Liver (tissue), 9 donors: ENCODE measurements around the gene CFAP77. TPM values are rescaled to one million over a fixed set of nuclear protein-coding genes. Genes with fewer than 3 reads are reported as not detected.

Experiments used
- DNase-seq: peaks from one replicate; pipeline ENCODE4 v3.0.0-alpha.2; 2017; ENCODE audit warnings: low spot score
- H3K27ac ChIP-seq, 2 donors: one replicate each; pipeline ENCODE4 v1.7.0; 2013; ENCODE audit warnings: inconsistent platforms in 2 of 2, low read length in 2 of 2, control low read depth in 1 of 2, low read depth in 1 of 2, mild to moderate bottlenecking in 1 of 2
- H3K27me3 ChIP-seq, 4 donors: one replicate each; pipeline versions ENCODE4 v1.6.1 to v1.7.0; 2013; ENCODE audit warnings: low read length in 3 of 4, inconsistent platforms in 1 of 4, mild to moderate bottlenecking in 1 of 4, moderate library complexity in 1 of 4; ENCODE audit not compliant: control insufficient read depth in 4 of 4, insufficient read depth in 4 of 4
- H3K36me3 ChIP-seq, 4 donors: one replicate each; pipeline versions ENCODE4 v1.6.1 to v1.7.0; 2013; ENCODE audit warnings: low read length in 3 of 4, mild to moderate bottlenecking in 3 of 4, low read depth in 1 of 4, moderate library complexity in 1 of 4; ENCODE audit not compliant: control insufficient read depth in 4 of 4, insufficient read depth in 3 of 4
- H3K4me1 ChIP-seq, 4 donors: one replicate each; pipeline versions ENCODE4 v1.6.1 to v1.7.0; 2013; ENCODE audit warnings: low read length in 3 of 4, mild to moderate bottlenecking in 3 of 4, moderate library complexity in 1 of 4; ENCODE audit not compliant: control insufficient read depth in 4 of 4, insufficient read depth in 4 of 4
- H3K4me3 ChIP-seq, 3 donors: one replicate each; pipeline versions ENCODE4 v1.6.1 to v1.7.0; 2013; ENCODE audit warnings: low read length in 3 of 3, control low read depth in 1 of 3, low read depth in 1 of 3, mild to moderate bottlenecking in 1 of 3
- H3K9ac ChIP-seq, 2 donors: one replicate each; pipeline ENCODE4 v1.7.0; 2013; ENCODE audit warnings: low read length in 2 of 2, mild to moderate bottlenecking in 2 of 2, moderate library complexity in 2 of 2, control low read depth in 1 of 2, low read depth in 1 of 2
- H3K9me3 ChIP-seq, 4 donors: one replicate each; pipeline versions ENCODE4 v1.6.1 to v1.7.0; 2013; ENCODE audit warnings: low read length in 3 of 4; ENCODE audit not compliant: control insufficient read depth in 4 of 4
- ATF3 ChIP-seq: IDR thresholded peaks from 2 replicates; pipeline ENCODE4 v1.6.1; 2016; ENCODE audit warnings: antibody characterized with exemption
- EGR1 ChIP-seq, 2 donors: IDR thresholded peaks; 2 replicates each; pipeline ENCODE4 v1.6.1; 2016 to 2018; ENCODE audit warnings: antibody characterized with exemption in 2 of 2, low read depth in 2 of 2
- FOXA1 ChIP-seq: IDR thresholded peaks from 2 replicates; pipeline ENCODE4 v1.6.1; 2016; ENCODE audit warnings: antibody characterized with exemption
- FOXA2 ChIP-seq: IDR thresholded peaks from 2 replicates; pipeline ENCODE4 v1.6.1; 2016; ENCODE audit warnings: antibody characterized with exemption
- GABPA ChIP-seq, 2 donors: IDR thresholded peaks in 1 of 2; conservative IDR thresholded peaks in 1 of 2; 2 replicates each; pipeline ENCODE4 v1.6.1; 2016; ENCODE audit warnings: antibody characterized with exemption in 2 of 2, mild to moderate bottlenecking in 1 of 2, moderate library complexity in 1 of 2
- HNF4A ChIP-seq, 2 donors: conservative IDR thresholded peaks; 2 replicates each; pipeline ENCODE4 v1.6.1; 2016; ENCODE audit warnings: antibody characterized with exemption in 2 of 2, mild to moderate bottlenecking in 2 of 2
- HNF4G ChIP-seq: IDR thresholded peaks from 2 replicates; pipeline ENCODE4 v1.6.1; 2016; ENCODE audit warnings: antibody characterized with exemption
- JUND ChIP-seq, 2 donors: IDR thresholded peaks; 2 replicates each; pipeline ENCODE4 v1.6.1; 2016; ENCODE audit warnings: antibody characterized with exemption in 2 of 2
- NR2F2 ChIP-seq: IDR thresholded peaks from 2 replicates; pipeline ENCODE4 v1.6.1; 2016; ENCODE audit warnings: antibody characterized with exemption
- RAD21 ChIP-seq, 2 donors: IDR thresholded peaks; 2 replicates each; pipeline ENCODE4 v1.6.1; 2016; ENCODE audit warnings: antibody characterized with exemption in 2 of 2, mild to moderate bottlenecking in 2 of 2
- REST ChIP-seq: IDR thresholded peaks from 2 replicates; pipeline ENCODE4 v1.6.1; 2016; ENCODE audit warnings: antibody characterized with exemption, mild to moderate bottlenecking
- RXRA ChIP-seq, 2 donors: IDR thresholded peaks; 2 replicates each; pipeline ENCODE4 v1.6.1; 2017 to 2018; ENCODE audit warnings: antibody characterized with exemption in 2 of 2, mild to moderate bottlenecking in 1 of 2
- SP1 ChIP-seq: IDR thresholded peaks from 2 replicates; pipeline ENCODE4 v1.6.1; 2018; ENCODE audit warnings: antibody characterized with exemption, mild to moderate bottlenecking
- TAF1 ChIP-seq: conservative IDR thresholded peaks from 2 replicates; pipeline ENCODE4 v1.6.1; 2016; ENCODE audit warnings: antibody characterized with exemption, mild to moderate bottlenecking
- YY1 ChIP-seq: IDR thresholded peaks from 2 replicates; pipeline ENCODE4 v1.6.1; 2016; ENCODE audit warnings: antibody characterized with exemption, mild to moderate bottlenecking
- ZBTB33 ChIP-seq: IDR thresholded peaks from 2 replicates; pipeline ENCODE4 v1.6.1; 2016; ENCODE audit warnings: antibody characterized with exemption
- WGBS: extraction: QIAGEN DNeasy Blood & Tissue Kit; methylation state at CpG from one replicate; pipeline ENCODE4 v1.1.7; 2013; 5-methylcytosine and 5-hydroxymethylcytosine counted together
- polyA plus RNA-seq, 2 donors: library from polyadenylated mRNA; stranded (reverse) in 1 of 2; unstranded in 1 of 2; fragments of 200-250 nt in 1 of 2; fragments of >200 nt in 1 of 2; fragmentation: Nextera tagmentation in 1 of 2; extraction: Ambion mirVana in 1 of 2; gene quantifications; one replicate each; pipeline versions ENCODE4 v1.2.1 to v1.2.3, GENCODE V29; 2013 to 2015
- total RNA-seq, 2 donors: library from RNA; depleted of rRNA; stranded (reverse); fragments of >200 nt; gene quantifications; one replicate each; pipeline ENCODE4 v1.2.3, GENCODE V29; 2014
- TF ChIP-seq, protein P1 (sequence below): IDR thresholded peaks from 2 replicates; pipeline ENCODE4 v1.6.1; 2016; ENCODE audit warnings: antibody characterized with exemption
- TF ChIP-seq, protein P2 (sequence below): fragments of 150-350 bp; IDR thresholded peaks from 2 replicates; pipeline ENCODE4 v1.5.1; 2017; ENCODE audit warnings: improper control_type of control experiment, low read depth, low read length; ENCODE audit not compliant: missing input control
- donor health status: healthy.
- donor health status: healthy.
- donor health status: healthy.
- donor health status: healthy.
- donor health status: healthy.

The CFAP77 gene
- total and polyA plus RNA-seq, 4 donors: not detected

DNA sequence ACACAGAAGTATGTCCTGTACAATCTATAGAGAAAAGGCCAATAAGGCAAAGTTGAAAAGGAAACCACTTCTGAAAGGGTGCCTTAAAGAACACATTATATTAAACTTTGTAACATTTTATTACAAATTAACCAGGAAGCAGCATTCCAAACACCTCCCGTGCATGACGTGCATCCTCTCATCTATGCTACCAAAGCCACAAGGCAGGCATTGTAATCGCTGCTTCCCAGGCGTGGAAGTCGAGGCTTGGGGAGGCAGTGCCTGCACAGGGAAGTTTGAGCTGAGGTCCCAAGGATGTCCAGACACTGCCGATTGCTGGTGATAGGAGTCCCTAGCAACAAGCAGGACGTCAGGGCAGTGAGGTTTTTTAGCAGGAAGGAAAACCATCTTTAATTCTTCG, 128.1 kb downstream of the CFAP77 start:
- Histone ChIP-seq H3K4me1 (no peaks in the 10 kb centered on the region), H3K4me3 (no peak overlapping the region), H3K36me3 (no peaks in the 10 kb centered on the region), H3K27me3 (no peaks in the 10 kb centered on the region), H3K9me3 (peaks cover 0 to under 1% (median 0%) of the 10 kb centered on the region in 4 donors), H3K27ac (no peak overlapping the region), H3K9ac (no peak overlapping the region)
- TF ChIP-seq YY1 (no peak), SP1 (peak; percentile 7)
- WGBS: 63% methylated on average over 8 of the region's 8 CpGs
- no peak for DNase-seq

DNA sequence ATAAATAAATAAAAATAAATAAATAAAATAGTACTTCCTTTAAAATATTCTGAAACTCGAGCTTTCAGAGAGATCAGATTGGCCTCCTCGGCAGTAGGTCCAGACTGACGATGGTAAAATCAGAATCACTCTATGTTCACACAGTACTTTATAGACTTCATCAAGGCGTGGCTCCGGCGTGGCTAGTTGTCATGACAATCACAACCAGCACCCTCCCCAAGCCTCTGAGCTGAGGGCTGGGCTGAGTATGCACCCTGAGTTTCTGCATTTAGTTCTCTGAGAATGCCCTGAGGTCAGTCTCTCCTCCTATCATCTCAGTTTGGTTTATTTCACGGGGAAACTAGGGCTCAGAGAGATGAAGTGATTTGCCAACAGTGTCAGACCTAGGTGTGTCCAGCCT, 129.1 kb downstream of the CFAP77 start:
- Histone ChIP-seq H3K4me1 (no peaks in the 10 kb centered on the region), H3K27me3 (no peaks in the 10 kb centered on the region), H3K4me3 (no peak overlapping the region), H3K9ac (no peak overlapping the region), H3K27ac (no peak overlapping the region), H3K36me3 (no peaks in the 10 kb centered on the region), H3K9me3 (no peaks in the 10 kb centered on the region)
- 81% methylated on average over 7 of the region's 7 CpGs for WGBS
- no peak for TF ChIP-seq FOXA1
- TF ChIP-seq HNF4A (conservative IDR thresholded peaks at IDR 0.05): no peak
- TF ChIP-seq REST: no peak
- no peak for TF ChIP-seq ATF3
- TF ChIP-seq NR2F2: no peak
- TF ChIP-seq JUND (IDR thresholded peaks at IDR 0.05): no peak
- TF ChIP-seq FOXA2: no peak
- no peak for TF ChIP-seq SP1
- TF ChIP-seq, protein P1, sequence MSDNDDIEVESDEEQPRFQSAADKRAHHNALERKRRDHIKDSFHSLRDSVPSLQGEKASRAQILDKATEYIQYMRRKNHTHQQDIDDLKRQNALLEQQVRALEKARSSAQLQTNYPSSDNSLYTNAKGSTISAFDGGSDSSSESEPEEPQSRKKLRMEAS: no peak
- TF ChIP-seq EGR1 (IDR thresholded peaks at IDR 0.05; ENCODE audit: low read depth in 2 of 2): no peak
- TF ChIP-seq HNF4G: no peak
- no peak for TF ChIP-seq TAF1
- TF ChIP-seq, protein P2, sequence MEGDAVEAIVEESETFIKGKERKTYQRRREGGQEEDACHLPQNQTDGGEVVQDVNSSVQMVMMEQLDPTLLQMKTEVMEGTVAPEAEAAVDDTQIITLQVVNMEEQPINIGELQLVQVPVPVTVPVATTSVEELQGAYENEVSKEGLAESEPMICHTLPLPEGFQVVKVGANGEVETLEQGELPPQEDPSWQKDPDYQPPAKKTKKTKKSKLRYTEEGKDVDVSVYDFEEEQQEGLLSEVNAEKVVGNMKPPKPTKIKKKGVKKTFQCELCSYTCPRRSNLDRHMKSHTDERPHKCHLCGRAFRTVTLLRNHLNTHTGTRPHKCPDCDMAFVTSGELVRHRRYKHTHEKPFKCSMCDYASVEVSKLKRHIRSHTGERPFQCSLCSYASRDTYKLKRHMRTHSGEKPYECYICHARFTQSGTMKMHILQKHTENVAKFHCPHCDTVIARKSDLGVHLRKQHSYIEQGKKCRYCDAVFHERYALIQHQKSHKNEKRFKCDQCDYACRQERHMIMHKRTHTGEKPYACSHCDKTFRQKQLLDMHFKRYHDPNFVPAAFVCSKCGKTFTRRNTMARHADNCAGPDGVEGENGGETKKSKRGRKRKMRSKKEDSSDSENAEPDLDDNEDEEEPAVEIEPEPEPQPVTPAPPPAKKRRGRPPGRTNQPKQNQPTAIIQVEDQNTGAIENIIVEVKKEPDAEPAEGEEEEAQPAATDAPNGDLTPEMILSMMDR: no peak
- TF ChIP-seq GABPA (IDR thresholded peaks at IDR 0.05 in 1 of 2, conservative IDR thresholded peaks at IDR 0.05 in 1 of 2): no peak
- no peak for TF ChIP-seq RXRA (IDR thresholded peaks at IDR 0.05)
- no peak for TF ChIP-seq RAD21 (IDR thresholded peaks at IDR 0.05)
- TF ChIP-seq ZBTB33: no peak
- no peak for TF ChIP-seq YY1
- no peak for DNase-seq
